Keratinocyte (primary cell): ENCODE data around the gene RASGEF1C. TPM values are rescaled to one million over a fixed set of nuclear protein-coding genes. Genes with fewer than 3 reads are reported as not detected.

ENCODE experiments used
- DNase-seq: peaks from one replicate; pipeline ENCODE4 v3.0.0-alpha.2; 2011; ENCODE audit warnings: low read depth, missing footprints, low spot score
- FAIRE-seq: peaks from 2 replicates; lab custom pipeline; 2011; peaks lifted over from hg19 to GRCh38; lab: Jason Lieb, UNC
- H2AFZ ChIP-seq: 2 replicates; pipeline ENCODE4 v1.6.0; 2012; ENCODE audit warnings: low read length, control low read depth, inconsistent platforms; ENCODE audit not compliant: control insufficient read depth
- H3K27ac ChIP-seq: 2 replicates; pipeline ENCODE4 v1.5.1; 2011; ENCODE audit warnings: low read length; ENCODE audit not compliant: control insufficient read depth, insufficient read depth
- H3K27me3 ChIP-seq: 3 replicates; pipeline ENCODE4 v1.6.0; 2011; ENCODE audit warnings: low read length; ENCODE audit not compliant: control insufficient read depth, insufficient read depth; ENCODE audit errors: extremely low read depth
- H3K36me3 ChIP-seq, 2 experiments: 2 replicates in 1 of 2; 3 replicates in 1 of 2; pipeline ENCODE4 v1.5.1; 2011; ENCODE audit warnings: low read length in 2 of 2, mild to moderate bottlenecking in 1 of 2; ENCODE audit not compliant: control insufficient read depth in 2 of 2, insufficient read depth in 2 of 2; ENCODE audit errors: extremely low read depth in 1 of 2
- H3K4me1 ChIP-seq: 3 replicates; pipeline ENCODE4 v1.5.1; 2011; ENCODE audit warnings: low read length; ENCODE audit not compliant: control insufficient read depth, insufficient read depth; ENCODE audit errors: extremely low read depth
- H3K4me2 ChIP-seq: 3 replicates; pipeline ENCODE4 v1.6.0; 2011; ENCODE audit warnings: low read depth, low read length; ENCODE audit not compliant: control insufficient read depth, insufficient read depth; ENCODE audit errors: extremely low read depth
- H3K4me3 ChIP-seq, 3 experiments: fragments of 200-600 bp in 1 of 3; sonication (generic) in 1 of 3; 2 replicates in 2 of 3; 3 replicates in 1 of 3; pipeline ENCODE4 v1.5.1; 2011 to 2016; ENCODE audit warnings: low read length in 3 of 3, mild to moderate bottlenecking in 3 of 3, control low read depth in 2 of 3, inconsistent platforms in 1 of 3, low read depth in 1 of 3, mixed read lengths in 1 of 3, mixed run types in 1 of 3, moderate library complexity in 1 of 3; ENCODE audit not compliant: control insufficient read depth in 2 of 3, insufficient read depth in 2 of 3; ENCODE audit errors: extremely low read depth in 1 of 3
- H3K79me2 ChIP-seq: 2 replicates; pipeline ENCODE4 v1.6.0; 2012; ENCODE audit warnings: low read length; ENCODE audit not compliant: control insufficient read depth, insufficient read depth
- H3K9ac ChIP-seq: 3 replicates; pipeline ENCODE4 v1.6.0; 2011; ENCODE audit warnings: low read length; ENCODE audit not compliant: control insufficient read depth, insufficient read depth; ENCODE audit errors: extremely low read depth
- H3K9me1 ChIP-seq: 3 replicates; pipeline ENCODE4 v1.6.0; 2011; ENCODE audit warnings: low read length; ENCODE audit not compliant: control insufficient read depth, insufficient read depth; ENCODE audit errors: extremely low read depth
- H3K9me3 ChIP-seq: 2 replicates; pipeline ENCODE4 v1.5.1; 2012; ENCODE audit warnings: low read depth, low read length; ENCODE audit not compliant: control insufficient read depth
- H4K20me1 ChIP-seq: 3 replicates; pipeline ENCODE4 v1.6.0; 2011; ENCODE audit warnings: low read length; ENCODE audit not compliant: control insufficient read depth, insufficient read depth; ENCODE audit errors: extremely low read depth
- EZH2 ChIP-seq: IDR thresholded peaks from one replicate; pipeline ENCODE4 v1.6.1; 2012; ENCODE audit warnings: inconsistent platforms, mild to moderate bottlenecking, low read length, moderate library complexity
- dilution Hi-C: fragments of 300-500 bp; cut with MboI; formaldehyde crosslinking; loops from one replicate; pipeline ENCODE4 v1.7.0; 2020; ENCODE audit warnings: low sequenced_read_pairs; ENCODE audit not compliant: extremely low pct_ligation_motif_present
- polyA plus RNA-seq, 5 experiments: library from polyadenylated mRNA; depleted of rRNA in 3 of 5; stranded (reverse) in 3 of 5; stranded (forward) in 1 of 5; unstranded in 1 of 5; fragments of >200 nt; gene quantifications; 1 replicate in 1 of 5; 2 replicates in 3 of 5; 3 replicates in 1 of 5; pipeline versions ENCODE4 v1.2.1 to v1.2.3, GENCODE V29; 2011 to 2012; ENCODE audit warnings: missing spikeins in 2 of 5, low read depth in 1 of 5, low replicate concordance in 1 of 5
- TF ChIP-seq, protein P1 (sequence below), 3 experiments: IDR thresholded peaks in 1 of 3; conservative IDR thresholded peaks in 1 of 3; optimal IDR thresholded peaks in 1 of 3; 2 replicates in 2 of 3; 3 replicates in 1 of 3; pipeline versions ENCODE3 to v1.5.1; 2011; ENCODE audit warnings: low read length in 3 of 3, mild to moderate bottlenecking in 3 of 3, moderate library complexity in 2 of 3, control low read depth in 1 of 3, inconsistent platforms in 1 of 3; ENCODE audit not compliant: insufficient read depth in 2 of 3; ENCODE audit errors: extremely low read depth in 1 of 3

The RASGEF1C gene
- polyA plus RNA-seq, 1 donor (not counting 4 experiments of a cell fraction or from before 2014, with no cell fraction given): not detected

DNA sequence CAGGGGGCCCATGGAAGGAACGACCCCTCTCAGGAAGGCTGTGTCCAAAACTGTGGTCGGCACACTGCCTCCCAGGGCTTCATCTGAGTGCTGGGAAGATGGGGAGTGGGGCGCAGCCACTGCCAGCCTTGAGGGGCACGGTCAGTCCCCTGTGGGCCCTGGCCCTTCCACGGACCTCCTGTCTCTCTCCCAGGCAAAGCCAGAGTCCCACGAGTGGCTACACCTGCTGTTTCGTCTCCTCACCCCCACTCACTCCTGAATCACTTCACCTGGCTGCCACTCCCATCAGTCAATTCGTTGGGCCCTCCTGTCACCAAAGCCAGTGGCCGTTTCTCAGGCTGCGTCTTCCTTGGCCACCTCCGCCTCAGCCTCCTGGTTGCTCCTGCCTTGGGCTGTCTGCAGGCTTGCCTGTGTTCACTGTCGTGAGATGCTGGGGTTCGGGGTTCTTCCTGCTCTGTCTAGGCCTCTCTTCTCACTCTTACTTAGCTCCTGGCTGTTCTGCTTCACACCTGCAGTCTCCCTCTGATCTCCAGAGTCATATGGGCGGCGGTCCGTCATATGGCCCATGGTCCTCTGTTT lies 78.6 kb downstream of the RASGEF1C start:
- no peak for DNase-seq

GRCh38 chr5:180129291-180130190 lies 79.5 kb downstream of the RASGEF1C start:
- H3K4me1 ChIP-seq: no peaks in the 10 kb centered on the region
- TF ChIP-seq, protein P1, sequence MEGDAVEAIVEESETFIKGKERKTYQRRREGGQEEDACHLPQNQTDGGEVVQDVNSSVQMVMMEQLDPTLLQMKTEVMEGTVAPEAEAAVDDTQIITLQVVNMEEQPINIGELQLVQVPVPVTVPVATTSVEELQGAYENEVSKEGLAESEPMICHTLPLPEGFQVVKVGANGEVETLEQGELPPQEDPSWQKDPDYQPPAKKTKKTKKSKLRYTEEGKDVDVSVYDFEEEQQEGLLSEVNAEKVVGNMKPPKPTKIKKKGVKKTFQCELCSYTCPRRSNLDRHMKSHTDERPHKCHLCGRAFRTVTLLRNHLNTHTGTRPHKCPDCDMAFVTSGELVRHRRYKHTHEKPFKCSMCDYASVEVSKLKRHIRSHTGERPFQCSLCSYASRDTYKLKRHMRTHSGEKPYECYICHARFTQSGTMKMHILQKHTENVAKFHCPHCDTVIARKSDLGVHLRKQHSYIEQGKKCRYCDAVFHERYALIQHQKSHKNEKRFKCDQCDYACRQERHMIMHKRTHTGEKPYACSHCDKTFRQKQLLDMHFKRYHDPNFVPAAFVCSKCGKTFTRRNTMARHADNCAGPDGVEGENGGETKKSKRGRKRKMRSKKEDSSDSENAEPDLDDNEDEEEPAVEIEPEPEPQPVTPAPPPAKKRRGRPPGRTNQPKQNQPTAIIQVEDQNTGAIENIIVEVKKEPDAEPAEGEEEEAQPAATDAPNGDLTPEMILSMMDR (optimal IDR thresholded peaks at IDR 0.05 in 1 of 3, IDR thresholded peaks at IDR 0.05 in 1 of 3, conservative IDR thresholded peaks at IDR 0.05 in 1 of 3; ENCODE audit: extremely low read depth in 1 of 3, insufficient read depth in 2 of 3, low read length in 3 of 3): no peak
- TF ChIP-seq EZH2: no peak
- H2AFZ ChIP-seq: no peak overlapping the region
- no peaks in the 10 kb centered on the region for H3K79me2 ChIP-seq
- no peak overlapping the region for H3K9ac ChIP-seq
- no peaks in the 10 kb centered on the region for H4K20me1 ChIP-seq
- H3K4me2 ChIP-seq: no peak overlapping the region
- H3K9me3 ChIP-seq: no peaks in the 10 kb centered on the region
- no peak for FAIRE-seq
- H3K9me1 ChIP-seq: no peaks in the 10 kb centered on the region
- no peak overlapping the region for H3K4me3 ChIP-seq
- no peak overlapping the region for H3K27ac ChIP-seq
- dilution Hi-C loops: no loop called here
- no peaks in the 10 kb centered on the region for H3K36me3 ChIP-seq
- no peak for DNase-seq
- H3K27me3 ChIP-seq: no peaks in the 10 kb centered on the region

More for the DNA sequence above, 78.6 kb downstream of the RASGEF1C start:
- Histone ChIP-seq H3K27ac (no peak overlapping the region), H3K9me3 (no peaks in the 10 kb centered on the region), H3K27me3 (no peaks in the 10 kb centered on the region), H3K4me2 (no peak overlapping the region), H3K36me3 (no peaks in the 10 kb centered on the region), H3K9me1 (no peaks in the 10 kb centered on the region), H2AFZ (no peak overlapping the region), H4K20me1 (no peaks in the 10 kb centered on the region), H3K4me1 (no peaks in the 10 kb centered on the region), H3K9ac (no peak overlapping the region), H3K4me3 (no peak overlapping the region), H3K79me2 (no peaks in the 10 kb centered on the region)
- FAIRE-seq: no peak
- dilution Hi-C loops: no loop called here
- TF ChIP-seq, protein P1 (optimal IDR thresholded peaks at IDR 0.05 in 1 of 3, IDR thresholded peaks at IDR 0.05 in 1 of 3, conservative IDR thresholded peaks at IDR 0.05 in 1 of 3; ENCODE audit: extremely low read depth in 1 of 3, insufficient read depth in 2 of 3, low read length in 3 of 3): no peak
- TF ChIP-seq EZH2: no peak
